Stimulated activated CD8-positive, alpha-beta memory T cell treated with anti-CD3 and anti-CD28 coated beads, Interleukin-12 subunit alpha, Interleukin-12 subunit beta, amount 100 ng/mL, for 24 hours (primary cell): ENCODE data around the gene LRTM2.

ENCODE experiments used
- DNase-seq: peaks from one replicate; pipeline ENCODE4 v3.0.0-alpha.2; 2020; ENCODE audit errors: extremely low read depth

LRTM2 gene

GRCh38 chr12:1864456-1864855 lies 44.1 kb downstream of the LRTM2 start:
- DNase-seq = no peak

- DNase-seq = no peak
Observed at GRCh38 chr12:1864867-1865266, 44.5 kb downstream of the LRTM2 start.

DNA sequence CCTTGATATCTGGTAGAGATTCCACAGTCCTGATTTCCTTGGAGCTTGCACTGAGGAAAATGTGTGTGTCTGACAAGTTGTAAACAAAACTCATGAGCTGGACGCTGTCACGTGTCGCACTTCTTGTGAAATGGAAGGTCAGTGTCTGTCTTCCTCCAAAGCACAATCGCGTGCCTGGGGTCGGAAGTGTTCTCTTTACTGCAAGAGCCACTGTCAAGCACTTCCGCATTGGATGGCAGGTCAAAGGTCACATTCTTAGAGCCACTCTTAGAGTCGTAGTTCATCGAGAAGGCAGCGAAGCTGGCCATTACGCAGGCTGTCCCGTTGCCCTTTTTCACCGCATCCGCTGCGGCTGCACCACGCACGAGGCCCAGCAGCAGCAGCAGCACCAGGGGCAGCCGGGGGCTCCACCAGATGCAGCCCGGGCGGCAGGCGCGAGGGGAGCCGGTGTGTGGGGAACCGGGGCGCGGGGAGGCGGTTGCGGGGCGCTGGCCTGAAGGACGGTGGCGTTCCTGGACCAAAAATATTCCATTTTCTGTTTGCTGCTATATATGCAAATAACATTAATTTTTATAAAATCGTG lies 45.0 kb downstream of the LRTM2 start:
- DNase-seq = no peak

GRCh38 chr12:1869145-1869544 lies 48.8 kb downstream of the LRTM2 start:
- no peak for DNase-seq

GRCh38 chr12:1870086-1870485 lies 49.7 kb downstream of the LRTM2 start:
- DNase-seq = no peak

DNA sequence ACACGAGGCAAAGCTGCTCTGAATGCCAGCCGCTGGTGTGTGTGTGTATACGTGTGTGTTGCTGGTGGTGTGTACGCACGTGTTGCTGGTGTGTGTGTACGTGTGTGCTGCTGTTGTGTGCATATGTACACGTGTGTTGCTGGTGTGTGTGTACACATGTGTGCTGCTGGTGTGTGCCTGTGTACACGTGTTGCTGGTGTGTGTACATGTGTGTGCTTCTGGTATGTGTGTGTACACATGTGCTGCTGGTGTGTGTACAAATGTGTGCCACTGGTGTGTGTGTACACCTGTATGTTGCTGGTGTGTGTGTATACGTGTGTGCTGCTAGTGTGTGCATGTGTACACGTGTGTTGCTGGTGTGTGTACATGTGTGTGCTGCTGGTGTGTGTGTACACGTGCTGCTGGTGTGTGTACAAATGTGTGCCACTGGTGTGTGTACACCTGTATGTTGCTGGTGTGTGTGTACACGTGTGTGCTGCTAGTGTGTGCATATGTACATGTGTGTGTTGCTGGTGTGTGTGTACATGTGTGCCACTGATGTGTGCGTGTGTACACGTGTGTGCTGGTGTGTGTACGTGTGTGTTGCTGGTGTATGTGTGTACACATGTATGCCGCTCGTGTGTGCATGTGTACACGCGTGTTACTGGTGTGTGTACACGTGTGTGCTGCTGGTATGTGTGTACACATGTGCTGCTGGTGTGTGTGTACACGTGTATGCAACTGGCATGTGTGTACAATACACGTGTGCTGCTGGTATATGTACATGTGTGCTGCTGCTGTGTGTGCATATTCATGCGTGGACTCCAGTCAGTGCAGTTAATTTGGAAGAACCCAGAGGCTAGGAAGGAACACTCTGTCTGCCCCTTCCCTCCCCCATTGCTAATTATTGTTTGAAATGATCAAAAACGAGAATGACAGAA lies 50.9 kb downstream of the LRTM2 start:
- DNase-seq = no peak

- no peak for DNase-seq
Observed at GRCh38 chr12:1872001-1872400, 51.6 kb downstream of the LRTM2 start.

GRCh38 chr12:1872448-1872847 lies 52.1 kb downstream of the LRTM2 start:
- DNase-seq = no peak

- DNase-seq = no peak
Observed at GRCh38 chr12:1873531-1874510, 53.5 kb downstream of the LRTM2 start.

DNA sequence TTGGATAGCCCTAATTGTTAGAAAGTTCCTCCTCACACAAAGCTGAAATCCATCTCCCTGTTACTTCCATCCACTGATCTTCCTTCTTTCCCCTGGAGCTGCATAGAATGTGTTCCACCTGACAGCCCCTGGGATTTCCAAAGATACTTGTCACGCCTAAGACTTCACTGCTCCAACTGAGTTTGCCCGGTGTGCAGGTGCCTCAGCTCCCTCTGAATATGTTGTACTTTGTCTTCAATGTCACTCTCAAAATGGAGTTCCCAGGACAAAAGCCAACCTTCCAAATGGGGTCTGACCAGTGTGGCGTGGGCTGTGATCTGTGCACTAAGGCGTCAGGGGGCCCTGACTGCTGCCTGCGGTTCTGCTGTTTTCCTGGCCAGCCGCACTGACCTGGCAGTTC lies 55.2 kb downstream of the LRTM2 start:
- no peak for DNase-seq

GRCh38 chr12:1876086-1876485 lies 55.7 kb downstream of the LRTM2 start:
- no peak for DNase-seq

GRCh38 chr12:1877169-1877878 lies 57.0 kb downstream of the LRTM2 start:
- DNase-seq = no peak

- DNase-seq = no peak
Observed at GRCh38 chr12:1878214-1878613, 57.8 kb downstream of the LRTM2 start.

- DNase-seq = no peak
Observed at GRCh38 chr12:1878695-1879094, 58.3 kb downstream of the LRTM2 start.

DNA sequence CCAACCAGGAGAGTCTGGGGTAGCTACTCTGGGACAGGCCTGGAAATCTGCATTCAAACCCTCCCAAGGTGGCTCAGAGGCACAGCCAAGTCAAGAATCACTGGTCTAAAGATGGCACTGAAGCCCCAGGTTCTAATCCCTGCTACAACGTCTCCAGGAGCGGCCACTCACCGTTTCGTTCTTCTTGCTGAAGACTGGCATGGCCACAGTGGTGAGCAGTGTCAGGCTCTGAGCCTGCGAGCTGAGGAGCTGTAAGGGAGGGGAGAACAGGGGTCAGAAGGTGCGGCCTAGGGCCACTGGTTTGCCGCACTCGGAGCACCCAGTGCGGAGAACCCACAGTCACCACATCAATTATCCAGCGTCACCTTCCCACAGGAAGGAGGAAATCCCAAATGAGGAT lies 59.3 kb downstream of the LRTM2 start:
- DNase-seq = no peak

- no peak for DNase-seq
Observed at GRCh38 chr12:1880153-1880845, 59.9 kb downstream of the LRTM2 start.

- DNase-seq = no peak
Observed at GRCh38 chr12:1880876-1881275, 60.5 kb downstream of the LRTM2 start.

- no peak for DNase-seq
Observed at GRCh38 chr12:1881301-1881700, 60.9 kb downstream of the LRTM2 start.

GRCh38 chr12:1881936-1882335 lies 61.6 kb downstream of the LRTM2 start:
- no peak for DNase-seq

- DNase-seq = no peak
Observed at GRCh38 chr12:1882405-1882804, 62.0 kb downstream of the LRTM2 start.
